T47D (cell line): ENCODE measurements around the gene HDGFL1.

ENCODE experiments used
- DNase-seq, 2 experiments: peaks; one replicate each; pipeline versions ENCODE4 v3.0.0 to v3.0.0-alpha.2; 2011 to 2012; ENCODE audit warnings: low read depth in 1 of 2, low spot score in 1 of 2
- JUND ChIP-seq: IDR thresholded peaks from 2 replicates; pipeline ENCODE4 v1.6.1; 2012; ENCODE audit warnings: low read depth
- in situ Hi-C: cut with HindIII; loops from 2 replicates; pipeline ENCODE4 v1.10.0; 2016; ENCODE audit warnings: low sequenced_read_pairs, low pct_unique_long_range_greater_than_20kb

HDGFL1 gene

DNA sequence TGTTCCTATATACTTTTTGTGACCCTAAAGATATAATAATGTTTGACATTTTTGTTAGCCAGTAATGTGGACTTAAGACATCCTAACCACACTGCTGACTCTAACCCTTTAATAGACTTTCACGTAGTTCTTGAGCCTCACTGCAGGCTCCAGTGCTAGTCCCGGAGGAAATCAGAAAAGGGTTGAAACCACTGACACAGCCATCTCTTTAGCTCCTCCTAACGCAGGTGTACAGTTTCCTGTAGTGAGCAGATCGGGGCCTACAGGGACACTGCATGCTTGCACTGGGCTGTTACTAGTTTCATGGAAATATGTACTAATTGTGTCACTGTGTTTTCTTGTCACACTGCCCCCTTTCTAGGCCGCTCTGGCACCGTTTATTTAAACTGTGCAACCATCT is 512 bp upstream of the HDGFL1 start:
- TF ChIP-seq JUND = no peak
- in situ Hi-C loops = no loop called here
- no peak for DNase-seq

DNA sequence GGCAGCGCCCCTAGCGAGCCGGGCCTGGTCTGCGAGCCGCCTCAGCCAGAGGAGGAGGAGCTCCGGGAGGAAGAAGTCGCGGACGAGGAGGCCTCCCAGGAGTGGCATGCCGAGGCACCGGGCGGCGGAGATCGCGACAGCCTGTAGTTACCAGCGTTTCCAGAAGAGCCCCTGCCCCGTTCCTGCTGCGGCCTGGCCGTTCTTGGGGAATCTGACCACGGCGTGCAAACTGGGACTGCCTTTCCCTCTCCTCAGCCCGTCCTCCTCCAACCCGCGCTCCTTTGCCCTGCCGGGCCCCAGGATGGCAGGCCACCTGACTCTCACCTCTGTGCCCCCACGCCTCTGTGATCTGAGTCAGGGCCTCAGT is 802 bp downstream of the HDGFL1 start:
- DNase-seq = no peak
- in situ Hi-C loops = no loop called here
- TF ChIP-seq JUND = no peak

DNA sequence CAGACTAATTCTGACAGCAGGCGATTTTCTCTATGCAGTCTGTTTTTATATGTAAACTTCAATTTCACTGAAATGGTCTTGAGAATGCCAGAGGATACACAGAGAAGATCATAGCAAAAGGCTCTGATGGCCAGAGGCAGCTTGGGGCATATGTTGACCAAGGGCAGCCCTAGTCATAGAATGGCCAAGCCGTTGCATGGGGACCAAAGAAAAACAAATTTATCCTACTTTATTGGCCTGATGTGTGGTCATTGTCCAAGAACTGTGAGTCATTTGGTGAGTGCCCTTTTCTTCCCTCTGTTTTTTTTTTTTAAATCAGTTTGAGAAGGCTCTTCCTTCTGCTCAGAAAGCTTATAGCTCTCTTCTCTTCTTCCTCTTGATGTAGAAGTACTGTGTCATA is 5.8 kb downstream of the HDGFL1 start:
- in situ Hi-C loops = no loop called here
- no peak for DNase-seq
- TF ChIP-seq JUND = no peak

DNA sequence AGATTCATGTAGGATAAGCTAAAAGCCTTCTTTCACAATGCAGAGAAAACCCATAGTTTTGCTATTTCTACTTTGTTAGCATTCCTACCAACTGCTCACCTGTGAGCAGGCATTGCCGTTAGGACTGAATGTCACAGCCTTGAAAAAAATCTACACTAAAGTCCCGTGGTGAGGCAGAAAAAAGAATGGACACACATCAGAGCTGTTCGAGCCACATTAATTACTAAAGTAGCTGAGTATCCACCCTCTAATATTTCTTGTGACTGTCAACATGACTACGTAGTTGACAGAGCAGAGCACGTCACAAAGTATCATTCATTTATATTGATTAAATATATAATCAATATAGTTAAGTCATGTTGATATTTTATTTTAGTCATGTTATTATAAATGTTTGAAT is 10.1 kb downstream of the HDGFL1 start:
- DNase-seq = no peak
- in situ Hi-C loops = no loop called here
- no peak for TF ChIP-seq JUND

DNA sequence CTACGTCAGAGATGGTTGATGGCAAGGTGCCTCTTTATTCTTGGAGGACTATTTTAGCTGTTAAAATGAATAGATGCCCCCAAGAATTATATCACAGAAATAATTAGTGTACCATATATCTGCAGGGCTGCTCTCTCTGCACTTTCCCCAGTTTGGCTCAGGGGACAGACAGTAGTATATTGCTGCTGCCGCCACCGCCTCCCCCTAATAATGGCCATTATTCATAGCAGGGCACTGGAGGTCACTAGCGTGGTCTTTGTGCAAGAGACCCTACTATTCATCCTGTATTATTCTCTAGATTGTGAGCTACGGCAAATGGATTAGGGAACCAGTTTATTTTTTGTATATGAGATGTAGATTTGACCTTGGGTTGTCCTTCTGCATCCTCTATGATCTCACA is 11.0 kb downstream of the HDGFL1 start:
- in situ Hi-C loops = no loop called here
- TF ChIP-seq JUND = no peak
- DNase-seq = no peak

DNA sequence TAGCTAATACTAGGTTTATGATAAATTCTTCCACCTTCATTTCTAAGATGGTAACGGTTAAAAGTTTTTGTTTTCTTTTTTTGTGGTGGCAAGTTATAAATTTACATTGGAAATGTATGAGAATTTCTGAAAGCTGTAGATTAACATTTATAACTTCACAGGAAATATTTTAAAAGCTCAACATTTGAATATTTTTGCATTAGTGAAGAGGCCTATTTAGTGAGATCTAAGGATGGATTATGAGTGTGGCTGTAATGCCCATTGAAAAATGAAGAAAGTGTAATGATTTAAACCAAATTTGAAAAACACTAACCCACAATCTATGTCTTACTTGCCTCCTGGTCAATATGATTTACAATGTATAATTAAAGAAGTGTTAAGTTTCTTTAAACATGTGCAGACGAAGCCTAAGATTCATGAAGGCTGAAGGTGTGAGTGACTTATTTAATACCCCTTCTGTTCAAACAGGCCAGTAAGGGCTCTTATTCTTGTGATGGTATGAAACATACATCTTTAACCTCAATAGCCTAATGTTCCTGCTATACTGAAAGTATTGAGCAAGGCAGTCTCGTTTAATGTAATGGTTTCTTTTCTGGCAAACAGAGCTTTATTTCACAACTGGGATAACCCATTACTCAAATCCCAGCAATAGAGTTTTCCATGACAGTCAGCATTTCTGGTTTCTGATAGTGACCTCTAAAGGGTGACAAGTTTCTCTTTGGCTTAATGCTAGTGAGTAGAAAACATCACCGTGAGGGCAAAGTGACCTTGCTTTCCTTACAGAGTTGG is 13.2 kb downstream of the HDGFL1 start:
- no peak for TF ChIP-seq JUND
- in situ Hi-C loops = no loop called here

DNA sequence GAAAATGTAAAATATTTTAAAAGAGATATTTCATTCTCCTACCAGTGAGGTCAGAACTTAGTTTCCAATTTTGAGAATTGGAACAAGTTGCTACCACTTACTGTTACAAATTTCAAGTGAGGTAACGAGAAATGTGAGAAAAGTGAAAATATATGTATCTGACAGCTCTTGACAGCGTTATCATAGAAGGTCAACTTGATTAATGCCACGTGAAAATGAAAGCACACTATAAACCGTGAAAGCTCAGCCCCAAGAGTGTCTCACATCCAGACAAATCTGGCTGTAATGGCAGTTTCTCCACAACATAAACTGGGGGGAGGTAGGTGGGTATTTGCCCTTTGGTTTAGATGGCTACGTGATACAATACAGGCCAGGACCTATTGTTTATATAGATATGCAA is 13.9 kb downstream of the HDGFL1 start:
- in situ Hi-C loops = no loop called here
- no peak for DNase-seq
- TF ChIP-seq JUND = no peak

More for the DNA sequence above, 13.2 kb downstream of the HDGFL1 start:
- no peak for DNase-seq

DNA sequence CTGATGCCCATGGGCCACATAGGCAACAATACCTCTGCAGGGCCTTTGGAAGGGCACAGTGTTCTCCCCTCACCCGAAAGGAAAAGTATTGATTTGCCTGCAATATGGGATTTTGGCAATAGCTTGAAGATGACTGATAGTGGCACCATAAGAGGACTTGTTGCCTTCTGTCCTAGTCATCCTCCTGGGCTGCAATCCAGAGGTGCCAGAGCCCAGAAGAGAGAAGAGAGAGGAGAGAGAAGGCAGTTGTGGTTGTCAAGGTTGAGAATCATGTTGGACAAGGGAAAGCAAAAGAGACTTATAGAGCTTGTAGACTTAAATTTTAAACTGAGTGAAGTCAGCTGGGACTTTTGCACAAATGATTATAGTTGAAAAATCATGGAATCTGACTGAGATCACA is 14.6 kb downstream of the HDGFL1 start:
- in situ Hi-C loops = no loop called here
- no peak for DNase-seq
- TF ChIP-seq JUND = no peak

DNA sequence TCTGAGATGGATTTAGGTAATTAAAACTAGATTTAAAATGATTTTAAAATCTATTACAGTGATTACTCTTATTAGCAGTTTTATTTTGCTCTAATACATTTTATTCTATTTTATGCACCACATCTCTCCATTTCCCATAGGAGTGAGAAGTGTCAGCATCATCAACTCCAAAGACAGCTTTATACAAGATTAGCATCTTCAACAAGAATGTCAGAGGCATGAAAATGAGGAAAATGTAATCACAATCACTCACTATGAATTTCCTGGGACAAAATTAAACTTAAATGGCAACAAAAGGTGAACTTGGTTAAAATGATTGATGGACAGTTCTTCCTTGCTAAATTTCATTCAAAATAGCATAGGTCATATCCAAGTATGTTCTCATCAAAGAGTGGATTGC is 19.8 kb downstream of the HDGFL1 start:
- no peak for TF ChIP-seq JUND
- DNase-seq = no peak
- in situ Hi-C loops = no loop called here

DNA sequence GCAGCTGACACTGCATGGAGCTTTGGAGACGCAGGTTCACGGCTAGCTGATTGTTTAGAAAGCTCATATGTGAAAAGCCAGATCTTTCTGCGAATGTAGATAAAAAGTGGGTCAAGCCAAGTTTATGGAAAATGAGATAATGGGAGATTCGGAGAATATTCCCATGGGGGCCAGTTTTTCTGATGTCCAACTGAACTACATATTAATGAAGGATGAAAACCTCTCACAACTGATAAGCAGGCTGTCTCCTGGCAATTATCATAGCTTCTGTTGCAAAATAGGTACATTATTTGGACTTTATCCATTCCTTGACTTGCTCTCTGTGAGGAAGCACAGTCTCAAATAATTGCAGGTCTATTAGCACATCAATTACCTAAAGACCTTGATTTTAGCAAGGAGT is 21.1 kb downstream of the HDGFL1 start:
- no peak for TF ChIP-seq JUND
- in situ Hi-C loops = no loop called here
- no peak for DNase-seq

DNA sequence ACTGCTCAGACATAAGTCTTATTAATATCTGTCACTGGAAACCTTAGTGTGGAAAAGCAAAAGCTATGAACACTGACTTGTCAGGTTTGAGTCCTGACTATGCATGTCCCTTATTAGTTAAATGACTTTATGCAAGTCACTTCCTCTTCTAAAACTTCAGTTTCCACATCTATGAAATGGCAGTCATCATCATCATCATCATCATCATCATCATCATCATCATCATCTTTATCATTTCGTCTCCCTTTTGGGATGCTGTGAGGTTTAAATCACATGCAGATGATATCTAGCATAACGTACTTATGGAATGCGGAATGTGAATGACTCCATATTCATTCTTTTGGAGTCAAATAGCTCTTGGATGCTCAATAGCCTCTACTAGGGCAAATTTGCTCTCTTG is 24.5 kb downstream of the HDGFL1 start:
- no peak for TF ChIP-seq JUND
- DNase-seq = no peak
- in situ Hi-C loops = no loop called here

DNA sequence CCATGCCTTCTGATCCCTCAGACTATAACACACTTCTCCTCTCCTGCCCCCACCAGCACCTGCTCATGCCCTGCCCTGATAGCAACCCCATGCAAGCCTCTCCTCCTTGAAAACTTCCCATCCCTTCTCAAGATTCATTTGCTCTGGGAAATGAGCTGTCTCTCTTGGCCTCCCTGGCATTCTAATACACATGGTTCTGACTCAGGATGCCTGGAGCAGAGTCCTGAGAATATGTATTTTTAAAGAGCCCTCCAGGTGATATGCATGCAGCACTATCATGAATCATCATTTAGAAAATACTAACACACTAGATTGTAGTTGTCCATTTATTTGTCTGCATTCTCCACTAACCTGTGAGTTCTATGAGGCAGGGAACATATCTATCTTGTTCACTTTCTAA is 26.6 kb downstream of the HDGFL1 start:
- no peak for TF ChIP-seq JUND
- in situ Hi-C loops = no loop called here
- DNase-seq = no peak

DNA sequence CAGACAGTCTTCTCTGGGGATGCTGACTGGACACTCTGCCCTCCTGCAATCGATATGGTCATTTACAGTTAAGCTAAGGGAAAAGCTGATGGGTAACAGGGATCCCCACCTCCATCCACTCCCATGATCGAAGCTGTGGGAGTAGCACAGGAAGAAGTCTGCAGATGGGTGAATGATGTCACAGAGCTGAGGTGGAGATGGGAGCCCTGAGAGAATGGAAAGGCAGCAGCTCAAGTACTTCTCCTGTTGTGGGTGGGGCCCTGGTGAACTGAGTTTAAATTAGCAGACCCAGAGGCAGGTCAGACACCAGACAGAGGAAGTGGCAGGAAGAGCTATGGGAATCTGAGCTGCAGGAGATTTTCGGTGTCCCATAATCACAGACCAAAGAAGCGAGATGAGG is 29.0 kb downstream of the HDGFL1 start:
- in situ Hi-C loops = no loop called here
- no peak for DNase-seq
- no peak for TF ChIP-seq JUND

DNA sequence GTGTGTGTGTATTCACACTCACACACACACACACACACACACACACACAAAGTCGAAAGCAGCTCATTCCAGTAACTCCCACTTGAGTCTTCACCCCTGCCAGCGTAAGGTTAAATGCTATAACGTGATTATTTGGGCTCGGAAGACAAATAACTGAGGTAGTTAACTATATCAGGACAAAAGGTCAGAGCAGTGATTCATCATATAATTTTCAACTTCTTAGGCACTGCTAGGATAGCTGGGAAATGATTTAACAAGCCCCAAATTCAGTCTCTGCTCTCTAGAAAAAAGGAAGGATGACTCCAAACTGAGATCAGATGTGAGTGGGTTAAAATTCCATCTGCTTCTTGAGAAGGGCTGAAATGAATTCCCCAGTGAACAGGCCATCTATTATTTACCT is 30.7 kb downstream of the HDGFL1 start:
- DNase-seq = no peak
- no peak for TF ChIP-seq JUND
- in situ Hi-C loops = no loop called here
